ENCODE data around the gene STIM2.

DNA sequence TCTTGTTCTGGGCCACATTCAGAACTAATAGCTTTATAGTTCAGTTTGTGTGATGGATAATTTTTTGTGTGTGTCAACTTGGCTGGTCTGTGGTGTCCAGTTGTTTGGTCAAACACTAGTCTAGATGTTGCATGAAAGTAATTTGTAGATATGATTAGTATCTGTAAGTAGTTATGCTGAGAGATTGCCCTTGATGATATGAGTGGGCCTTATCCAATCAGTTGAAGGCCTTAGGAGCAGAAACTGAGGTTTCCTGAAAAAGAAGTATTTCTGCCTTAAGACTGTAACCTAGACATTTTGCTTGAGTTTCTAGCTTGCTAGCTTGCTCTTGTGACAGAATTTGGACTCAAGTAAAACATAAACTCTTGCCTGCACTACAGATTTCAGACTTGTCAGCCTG, 30.4 kb downstream of the STIM2 start:
- TF ChIP-seq GATA2 (IDR thresholded peaks at IDR 0.05; ENCODE audit: low read depth, low read length) (no peak), GATA3 (IDR thresholded peaks at IDR 0.05; ENCODE audit: low read depth, low read length) (no peak)

Measured in SH-SY5Y (cell line).